HK-2 (cell line): ENCODE results near the gene CALML5.

ENCODE experiments used
- DNase-seq: peaks from one replicate; pipeline ENCODE4 v3.0.0-alpha.2; 2018; ENCODE audit not compliant: unreplicated experiment

Gene CALML5

GRCh38 chr10:5515948-5516761, 16.8 kb upstream of the CALML5 start:
- DNase-seq = no peak

DNA sequence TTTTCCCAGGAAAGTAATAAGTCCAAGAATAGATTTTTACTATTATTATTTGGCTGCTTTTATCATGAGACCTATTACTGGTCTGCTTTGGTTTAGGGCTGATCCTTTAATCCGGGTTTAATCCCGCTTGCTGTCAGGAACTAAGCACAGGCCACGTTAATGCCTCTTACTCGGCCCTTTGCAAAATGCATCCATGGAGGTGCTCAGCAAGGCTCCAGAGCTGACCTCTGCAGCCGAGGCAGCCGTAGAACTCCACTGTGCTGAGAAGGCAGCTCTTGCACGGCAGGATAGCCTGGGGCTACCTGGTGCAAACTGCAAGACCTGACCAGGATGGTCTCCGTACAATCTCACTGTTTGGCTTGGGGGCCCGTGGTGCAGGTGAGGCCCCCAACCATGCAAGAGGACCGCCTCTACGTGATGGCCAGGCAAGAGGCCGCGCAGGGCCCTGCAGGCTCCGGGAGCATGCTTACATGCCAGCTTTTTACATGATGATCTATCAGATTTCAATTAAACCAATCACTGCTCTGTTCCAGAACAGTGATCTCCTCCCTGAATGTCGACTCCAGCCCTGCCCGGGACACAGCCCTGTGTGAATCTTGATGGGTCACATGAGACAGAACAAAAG, 15.0 kb upstream of the CALML5 start:
- DNase-seq = no peak

DNA sequence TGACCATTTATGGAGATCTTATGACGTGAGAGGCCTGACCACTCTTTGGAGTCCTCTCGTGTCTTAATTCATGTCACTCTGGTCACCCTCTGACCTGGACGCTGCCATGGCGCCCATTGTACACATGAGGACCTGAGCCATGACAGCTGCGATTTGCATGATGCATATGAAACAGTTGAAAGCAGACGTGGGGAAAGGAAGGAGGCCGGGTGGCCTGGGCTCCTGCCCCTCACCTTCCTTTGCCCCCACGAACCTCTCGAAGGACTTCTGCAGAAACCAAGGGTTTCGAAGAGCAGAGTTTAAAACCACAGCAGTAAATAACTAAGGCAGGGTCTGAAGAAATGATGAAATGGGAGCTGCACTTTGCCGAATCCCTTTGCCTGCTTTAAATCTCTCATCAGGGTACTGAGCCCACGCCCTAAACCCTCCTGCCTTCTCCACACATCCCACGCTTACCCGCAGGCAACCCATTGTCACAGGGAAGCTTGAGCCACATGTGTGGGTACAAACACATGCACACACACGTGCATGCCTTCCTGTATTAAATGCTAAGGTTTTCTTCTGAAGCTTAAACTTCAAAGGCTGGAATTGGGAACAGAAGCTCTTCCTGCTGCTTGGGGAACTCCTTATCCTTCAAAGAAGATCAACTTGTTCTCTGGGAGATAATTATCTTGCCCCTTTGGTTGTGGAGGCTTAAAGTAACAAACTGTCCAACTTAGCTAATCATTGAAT, 13.7 kb upstream of the CALML5 start:
- DNase-seq = no peak

DNA sequence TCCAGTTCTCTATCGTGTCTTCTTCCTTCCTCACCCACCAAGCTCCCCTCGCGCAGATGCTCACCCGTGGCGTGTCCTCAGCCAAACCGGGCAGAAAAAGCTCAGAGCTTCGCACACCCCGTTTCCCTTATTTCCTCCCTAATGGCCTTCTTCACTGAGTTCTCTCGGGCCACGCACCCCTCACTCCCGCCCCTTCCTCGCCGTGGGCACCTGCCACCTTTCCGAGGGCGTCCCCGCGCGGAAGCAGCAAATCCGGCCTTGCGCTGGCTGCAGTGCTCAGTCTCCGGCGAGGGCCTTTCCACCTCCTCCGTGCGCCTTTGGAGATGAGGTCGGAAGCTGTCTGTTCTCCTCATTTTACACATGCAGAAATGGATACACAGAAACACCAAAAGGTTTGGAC, 13.0 kb upstream of the CALML5 start:
- no peak for DNase-seq

GRCh38 chr10:5511885-5512280, 12.5 kb upstream of the CALML5 start:
- no peak for DNase-seq

DNA sequence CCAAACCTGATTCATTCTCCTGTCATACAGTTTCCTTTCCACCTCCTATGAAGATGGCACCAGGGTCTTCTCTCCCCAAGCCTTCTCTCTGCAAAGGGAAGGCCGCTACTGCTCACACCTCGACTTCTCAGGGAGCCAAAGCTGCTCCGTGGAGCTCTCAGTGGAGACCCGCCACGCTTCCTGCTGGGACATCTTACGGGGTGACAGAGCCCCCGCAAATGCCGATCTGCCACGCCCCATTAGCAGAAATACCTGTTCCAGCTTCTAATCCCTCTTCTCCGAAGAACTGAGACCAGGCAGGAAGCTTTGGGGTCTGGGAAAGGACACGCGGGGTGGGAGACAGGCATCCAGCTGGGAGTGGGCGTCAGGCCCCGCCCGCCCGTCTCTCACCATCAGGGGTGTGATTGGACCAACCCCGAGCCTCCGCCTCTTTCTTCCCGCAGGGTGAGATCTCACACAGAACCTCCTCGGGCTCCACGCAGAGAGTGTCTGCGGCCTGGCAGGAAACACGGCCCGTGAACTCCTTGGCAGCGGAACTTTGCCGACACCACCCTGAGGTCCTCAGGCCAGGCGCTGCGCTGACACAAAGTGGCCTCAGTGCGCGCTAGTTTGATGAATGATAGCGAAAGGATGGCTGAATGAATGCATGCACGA, 12.0 kb upstream of the CALML5 start:
- DNase-seq = no peak

- no peak for DNase-seq
Measured at GRCh38 chr10:5510281-5511072, 11.1 kb upstream of the CALML5 start.

DNA sequence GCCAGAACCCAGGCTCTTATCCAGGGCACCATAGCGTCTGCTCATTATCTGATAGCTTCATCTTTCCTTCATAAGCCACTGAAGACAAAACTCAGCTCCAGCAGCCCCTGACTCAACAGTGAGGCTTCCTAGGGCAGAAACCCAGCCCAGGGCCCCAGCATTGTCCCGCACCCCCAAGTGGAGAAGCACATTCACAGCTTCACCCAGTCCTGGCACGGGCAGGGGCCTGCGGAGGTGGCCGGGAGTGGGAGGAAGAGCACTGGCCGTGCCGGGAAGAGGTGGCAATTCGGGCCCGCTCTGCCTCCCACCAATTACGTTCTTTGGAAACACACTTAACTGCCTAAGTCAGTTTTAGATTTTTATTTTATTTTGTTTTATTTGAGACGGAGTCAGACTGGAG, 10.3 kb upstream of the CALML5 start:
- no peak for DNase-seq

- no peak for DNase-seq
Measured at GRCh38 chr10:5509236-5509635, 9.9 kb upstream of the CALML5 start.

- DNase-seq = no peak
Measured at GRCh38 chr10:5508786-5509185, 9.4 kb upstream of the CALML5 start.

DNA sequence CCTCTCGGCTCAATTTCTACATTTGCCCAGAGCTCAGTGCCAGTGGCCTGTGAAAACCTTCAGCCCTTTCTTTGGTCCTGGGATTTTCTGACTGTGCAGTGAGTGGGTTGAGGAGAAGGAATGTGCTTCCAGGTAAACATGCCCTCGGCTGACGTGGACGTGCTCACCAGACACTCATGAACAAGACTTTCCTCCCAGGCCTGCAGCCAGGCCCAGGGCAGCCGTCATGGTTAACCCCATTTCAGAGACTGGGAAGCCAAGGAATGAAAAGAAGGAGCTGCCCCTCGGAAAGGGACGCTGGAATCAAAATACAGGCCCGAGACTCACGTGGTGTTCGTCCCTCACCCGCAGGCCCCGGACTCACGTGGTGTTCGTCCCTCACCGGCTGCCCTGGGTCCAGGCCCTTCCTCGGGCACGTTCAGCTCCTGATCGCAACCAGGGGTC, 8.8 kb upstream of the CALML5 start:
- no peak for DNase-seq

DNA sequence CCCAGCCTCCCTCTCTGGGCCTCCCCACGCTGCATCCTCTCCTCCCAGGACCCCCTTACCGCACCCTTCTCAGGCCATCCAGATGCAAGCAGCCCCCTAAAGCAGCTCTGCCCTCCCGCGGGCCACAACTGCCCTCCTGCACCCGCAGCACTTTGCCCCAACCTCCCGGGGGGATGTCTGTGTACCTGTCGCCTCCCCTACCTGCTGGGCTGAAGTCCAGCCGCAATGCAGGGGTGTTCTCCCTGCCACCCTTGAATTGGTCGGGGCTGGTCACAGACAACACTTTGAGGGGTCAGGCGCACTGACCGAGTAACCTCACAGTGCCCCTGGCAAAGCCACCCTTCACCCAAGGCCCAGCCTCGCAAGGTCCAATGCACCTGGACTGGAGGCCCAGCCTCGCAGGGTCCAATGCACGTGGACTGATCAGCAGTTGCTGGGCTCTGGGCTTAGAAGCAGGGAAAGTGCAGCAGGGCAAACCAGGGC, 8.3 kb upstream of the CALML5 start:
- DNase-seq = no peak

DNA sequence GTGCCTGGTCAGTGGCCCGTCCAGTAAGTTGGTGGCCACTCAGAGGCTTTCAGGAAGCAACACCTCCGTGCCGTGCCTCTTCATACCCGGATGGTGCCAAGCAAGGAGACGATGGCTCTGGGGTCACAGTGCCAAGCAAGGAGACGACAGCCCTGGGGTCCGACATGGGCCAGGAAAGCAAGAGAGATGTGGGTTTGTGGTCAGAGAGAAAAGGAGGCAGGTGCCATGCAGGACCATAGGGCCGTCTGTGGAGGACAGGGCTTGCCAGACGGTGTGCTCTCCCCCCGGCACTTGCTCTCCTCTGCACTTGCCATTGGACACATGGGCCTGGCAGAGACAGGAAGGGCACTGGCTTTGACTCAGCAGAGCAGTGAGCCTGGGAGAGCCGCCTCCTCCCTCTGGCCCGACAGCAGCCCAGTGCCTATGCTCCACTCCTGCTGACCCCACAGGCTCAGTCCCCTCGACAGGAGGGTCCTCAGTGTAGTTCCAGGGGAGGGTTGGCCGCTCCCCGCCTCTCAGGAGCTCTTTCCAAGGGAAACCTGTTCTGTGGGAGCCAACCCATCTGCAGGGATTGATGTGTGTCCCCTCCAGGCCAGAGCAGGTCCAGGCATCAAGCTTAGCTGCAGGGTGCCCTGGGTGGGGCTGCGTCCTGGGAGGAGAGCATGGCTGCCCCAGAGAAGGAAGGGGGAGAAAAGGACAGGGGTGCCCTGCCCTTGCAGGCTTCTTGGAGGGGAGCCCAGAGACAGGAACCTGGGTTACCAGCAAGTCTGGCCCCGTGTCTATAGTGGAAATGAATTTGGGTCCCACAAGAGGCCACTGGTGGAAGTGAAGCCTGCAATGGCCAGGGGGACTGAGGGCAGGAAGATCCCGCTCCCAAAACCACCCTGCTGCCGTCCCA, 7.6 kb upstream of the CALML5 start:
- no peak for DNase-seq

DNA sequence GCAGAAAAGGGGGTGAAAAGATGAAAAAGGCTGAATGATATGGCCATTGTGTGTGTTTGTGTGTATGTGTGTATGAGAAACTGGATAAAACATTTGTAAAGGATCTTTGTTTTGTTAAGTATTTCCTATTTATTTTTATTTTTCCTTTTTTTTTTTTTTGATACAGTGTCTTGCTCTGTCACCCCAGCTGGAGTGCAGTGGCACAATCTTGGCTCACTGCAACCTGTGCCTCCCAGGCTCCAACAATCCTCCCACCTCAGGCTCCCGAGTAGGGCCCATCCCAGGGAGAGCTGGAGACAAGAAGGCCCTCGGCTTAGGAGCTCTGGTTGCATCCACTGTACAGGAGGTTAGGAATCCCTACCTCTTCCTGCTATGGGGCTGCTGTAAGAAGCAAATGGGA, 6.9 kb upstream of the CALML5 start:
- DNase-seq = no peak

GRCh38 chr10:5504146-5505072, 5.0 kb upstream of the CALML5 start:
- DNase-seq = no peak

DNA sequence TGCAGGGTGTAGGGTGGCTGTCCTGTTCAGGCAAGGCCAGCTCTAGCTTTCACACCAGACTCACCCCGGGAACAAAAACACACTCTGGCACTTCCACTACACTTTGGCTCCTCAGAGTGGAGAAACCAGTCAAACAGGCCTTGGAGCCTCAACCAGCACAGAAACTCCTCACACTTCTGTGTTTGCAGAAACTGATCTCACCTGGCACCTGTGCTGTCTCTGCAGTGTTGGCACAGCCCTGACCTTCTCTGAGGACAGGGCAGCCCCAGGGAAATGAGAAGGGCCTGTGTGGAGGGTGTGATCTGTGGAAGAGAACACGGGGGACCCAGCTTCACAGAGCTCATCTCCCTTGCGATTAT, 4.1 kb upstream of the CALML5 start:
- no peak for DNase-seq

GRCh38 chr10:5502571-5503476, 3.5 kb upstream of the CALML5 start:
- DNase-seq = no peak

- DNase-seq = no peak
Measured at GRCh38 chr10:5502061-5502521, 2.7 kb upstream of the CALML5 start.
